Measurements from ENCODE around the gene ZNF71.
A peak's percentile ranks its signal among the peaks of the same experiment; 100 is the strongest.

Gene ZNF71

GRCh38 chr19:56613639-56614038 lies 18.5 kb downstream of the ZNF71 start:
- H3K79me2 ChIP-seq: peaks cover 20% of the 10 kb centered on the region
- no peak overlapping the region for H3K4me3 ChIP-seq (ENCODE audit: low read depth, low read length)
- H3K27me3 ChIP-seq (ENCODE audit: control insufficient read depth, insufficient read depth, low read length): no peaks in the 10 kb centered on the region
- no peak overlapping the region for H3K9ac ChIP-seq
- H3K9me3 ChIP-seq (ENCODE audit: control insufficient read depth, low read length): no peaks in the 10 kb centered on the region
- no peak overlapping the region for H3K4me2 ChIP-seq (ENCODE audit: low read length)
- H2AFZ ChIP-seq: no peak overlapping the region
- H3K4me1 ChIP-seq: no peaks in the 10 kb centered on the region
- TF ChIP-seq CTCF (IDR thresholded peaks at IDR 0.05): no peak
- H3K36me3 ChIP-seq (ENCODE audit: control insufficient read depth, insufficient read depth, low read length): no peaks in the 10 kb centered on the region
- peak overlapping the region; percentile 56 for H3K27ac ChIP-seq

GRCh38 chr19:56617531-56617930 lies 22.4 kb downstream of the ZNF71 start:
- TF ChIP-seq CTCF (IDR thresholded peaks at IDR 0.05): no peak
- Histone ChIP-seq H3K36me3 (ENCODE audit: control insufficient read depth, insufficient read depth, low read length) (no peaks in the 10 kb centered on the region), H3K27me3 (ENCODE audit: control insufficient read depth, insufficient read depth, low read length) (no peaks in the 10 kb centered on the region), H3K27ac (no peak overlapping the region), H3K4me3 (ENCODE audit: low read depth, low read length) (no peak overlapping the region), H2AFZ (no peak overlapping the region), H3K9ac (no peak overlapping the region), H3K9me3 (ENCODE audit: control insufficient read depth, low read length) (no peaks in the 10 kb centered on the region), H3K79me2 (peaks cover 18% of the 10 kb centered on the region), H3K4me1 (no peaks in the 10 kb centered on the region), H3K4me2 (ENCODE audit: low read length) (no peak overlapping the region)

- Histone ChIP-seq H3K27ac (no peak overlapping the region), H3K27me3 (ENCODE audit: control insufficient read depth, insufficient read depth, low read length) (no peaks in the 10 kb centered on the region), H2AFZ (no peak overlapping the region), H3K9ac (no peak overlapping the region), H3K36me3 (ENCODE audit: control insufficient read depth, insufficient read depth, low read length) (no peaks in the 10 kb centered on the region), H3K79me2 (peaks cover 10% of the 10 kb centered on the region), H3K4me2 (ENCODE audit: low read length) (no peak overlapping the region), H3K4me1 (no peaks in the 10 kb centered on the region), H3K9me3 (ENCODE audit: control insufficient read depth, low read length) (no peaks in the 10 kb centered on the region), H3K4me3 (ENCODE audit: low read depth, low read length) (no peak overlapping the region)
- no peak for TF ChIP-seq CTCF (IDR thresholded peaks at IDR 0.05)
Observed at GRCh38 chr19:56619121-56619520, 24.0 kb downstream of the ZNF71 start.

GRCh38 chr19:56622374-56622773 lies 27.3 kb downstream of the ZNF71 start:
- H2AFZ ChIP-seq: no peak overlapping the region
- no peak overlapping the region for H3K4me3 ChIP-seq (ENCODE audit: low read depth, low read length)
- H3K4me2 ChIP-seq (ENCODE audit: low read length): no peak overlapping the region
- no peaks in the 10 kb centered on the region for H3K27me3 ChIP-seq (ENCODE audit: control insufficient read depth, insufficient read depth, low read length)
- no peaks in the 10 kb centered on the region for H3K36me3 ChIP-seq (ENCODE audit: control insufficient read depth, insufficient read depth, low read length)
- peaks cover 10% of the 10 kb centered on the region for H3K79me2 ChIP-seq
- H3K9me3 ChIP-seq (ENCODE audit: control insufficient read depth, low read length): no peaks in the 10 kb centered on the region
- no peaks in the 10 kb centered on the region for H3K4me1 ChIP-seq
- no peak overlapping the region for H3K27ac ChIP-seq
- no peak for TF ChIP-seq CTCF (IDR thresholded peaks at IDR 0.05)
- no peak overlapping the region for H3K9ac ChIP-seq

- H3K9me3 ChIP-seq (ENCODE audit: control insufficient read depth, low read length): no peaks in the 10 kb centered on the region
Observed at GRCh38 chr19:56623006-56623405, 27.9 kb downstream of the ZNF71 start.

More at GRCh38 chr19:56623006-56623405, 27.9 kb downstream of the ZNF71 start:
- Histone ChIP-seq H3K36me3 (ENCODE audit: control insufficient read depth, insufficient read depth, low read length) (no peaks in the 10 kb centered on the region), H3K4me2 (ENCODE audit: low read length) (no peak overlapping the region), H2AFZ (no peak overlapping the region), H3K27ac (no peak overlapping the region), H3K4me3 (ENCODE audit: low read depth, low read length) (no peak overlapping the region), H3K27me3 (ENCODE audit: control insufficient read depth, insufficient read depth, low read length) (no peaks in the 10 kb centered on the region), H3K9ac (no peak overlapping the region), H3K4me1 (no peaks in the 10 kb centered on the region), H3K79me2 (peaks cover 7% of the 10 kb centered on the region)
- no peak for TF ChIP-seq CTCF (IDR thresholded peaks at IDR 0.05)
